Retina (tissue), 1 donor: Measurements from ENCODE around the gene MRTFA.

ENCODE experiments used
- DNase-seq: peaks from one replicate; pipeline ENCODE4 v3.0.0-alpha.2; 2016

MRTFA gene

DNA sequence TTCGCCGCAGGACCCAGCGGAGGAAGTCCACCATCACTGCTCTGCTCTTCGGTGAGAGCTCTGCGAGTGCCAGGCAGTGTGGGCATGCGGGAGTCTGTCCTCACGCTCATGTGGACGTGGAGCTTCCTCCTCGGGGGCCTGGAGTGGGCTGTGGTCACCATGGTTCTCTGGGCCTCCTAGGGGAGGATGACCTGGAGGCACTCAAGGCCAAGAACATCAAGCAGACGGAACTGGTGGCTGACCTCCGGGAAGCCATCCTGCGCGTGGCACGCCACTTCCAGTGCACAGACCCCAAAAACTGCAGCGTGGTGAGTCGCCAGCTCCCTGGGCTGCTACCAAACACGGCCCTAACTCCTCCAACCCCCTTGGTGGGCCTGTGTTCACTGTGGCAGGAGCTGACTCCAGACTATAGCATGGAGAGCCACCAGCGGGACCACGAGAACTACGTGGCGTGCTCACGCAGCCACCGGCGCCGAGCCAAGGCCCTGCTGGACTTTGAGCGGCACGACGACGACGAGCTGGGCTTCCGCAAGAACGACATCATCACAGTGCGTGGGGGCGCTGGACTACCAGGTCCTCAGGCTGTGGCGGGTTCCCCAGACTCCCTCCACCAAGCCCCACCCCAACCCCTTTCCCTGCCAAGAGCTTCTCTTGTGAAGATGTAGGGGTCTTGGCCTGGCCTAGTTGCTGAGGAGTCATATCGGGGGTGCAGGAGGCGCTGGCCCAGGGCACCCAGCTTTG lies 229.3 kb downstream of the MRTFA start:
- DNase-seq: no peak

DNA sequence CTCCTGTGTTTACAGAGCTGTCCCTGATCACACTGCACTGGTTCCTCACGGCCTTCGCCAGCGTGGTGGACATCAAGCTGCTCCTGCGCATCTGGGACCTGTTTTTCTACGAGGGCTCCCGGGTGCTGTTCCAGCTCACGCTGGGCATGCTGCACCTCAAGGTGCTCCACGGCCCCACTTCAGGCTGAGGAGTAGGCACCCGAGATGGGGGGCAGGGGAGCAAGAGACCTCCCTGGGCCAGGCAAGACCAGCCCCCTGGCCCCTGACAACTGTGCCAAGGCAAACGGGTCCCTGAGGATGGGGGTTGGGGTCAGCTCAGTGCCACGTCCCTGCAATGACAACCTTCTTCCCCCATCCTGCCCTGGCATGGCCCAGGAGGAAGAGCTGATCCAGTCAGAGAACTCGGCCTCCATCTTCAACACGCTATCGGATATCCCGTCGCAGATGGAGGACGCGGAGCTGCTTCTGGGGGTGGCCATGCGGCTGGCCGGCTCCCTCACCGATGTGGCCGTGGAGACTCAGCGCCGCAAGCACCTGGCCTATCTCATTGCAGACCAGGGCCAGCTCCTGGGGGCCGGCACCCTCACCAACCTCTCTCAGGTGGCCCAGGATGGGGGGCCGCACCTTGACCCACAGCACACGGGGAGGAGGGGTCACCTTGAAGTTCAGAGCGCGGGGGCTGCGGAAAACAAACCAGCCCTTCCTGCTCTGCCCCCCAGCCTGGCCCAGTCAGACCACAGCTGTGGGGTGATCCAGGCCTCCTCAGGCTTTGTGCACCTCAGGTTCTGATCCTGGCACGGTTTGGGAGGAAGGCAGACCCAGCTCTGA lies 230.2 kb downstream of the MRTFA start:
- DNase-seq: no peak

GRCh38 chr22:40405178-40406062 lies 231.1 kb downstream of the MRTFA start:
- DNase-seq: no peak

GRCh38 chr22:40404251-40405177 lies 232.0 kb downstream of the MRTFA start:
- no peak for DNase-seq

DNA sequence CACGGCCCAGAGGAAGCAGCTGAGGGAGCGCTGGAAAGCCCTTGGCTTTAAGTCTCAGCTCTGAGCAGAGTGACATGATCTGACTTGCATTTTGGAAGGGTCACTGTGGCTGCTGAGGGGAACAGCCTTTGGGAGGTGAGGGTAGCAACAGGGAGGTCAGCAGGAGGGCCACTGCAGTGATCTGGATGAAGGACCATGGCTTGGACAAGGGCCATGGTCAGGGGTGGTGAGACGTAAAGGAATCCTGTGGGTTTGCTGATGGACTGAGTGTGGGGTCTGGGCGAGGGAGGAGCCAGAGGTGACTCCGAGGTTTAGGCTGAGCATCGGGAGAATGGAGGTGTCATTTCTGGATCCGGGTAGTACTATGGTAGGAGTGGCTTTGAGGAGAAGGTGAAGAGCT lies 232.9 kb downstream of the MRTFA start:
- no peak for DNase-seq

DNA sequence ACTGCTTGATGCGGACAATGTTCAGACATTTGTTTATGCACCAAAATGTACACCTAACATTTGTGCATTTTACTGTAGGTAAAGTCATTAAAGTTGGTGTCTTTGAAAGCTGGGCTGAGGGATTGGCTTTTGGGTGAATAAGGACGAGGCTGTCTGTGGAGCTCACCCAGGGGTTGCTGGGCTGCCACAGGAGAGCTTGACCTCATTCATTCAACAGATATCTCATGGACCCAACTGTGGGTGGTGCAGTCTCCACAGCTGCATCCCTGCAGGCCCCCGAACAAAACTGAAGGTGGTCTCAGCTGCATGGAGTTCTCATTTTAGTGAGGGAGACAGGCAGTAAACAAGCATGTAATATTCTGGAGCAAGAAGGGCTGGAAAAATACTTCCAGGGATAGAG lies 233.4 kb downstream of the MRTFA start:
- DNase-seq: no peak

DNA sequence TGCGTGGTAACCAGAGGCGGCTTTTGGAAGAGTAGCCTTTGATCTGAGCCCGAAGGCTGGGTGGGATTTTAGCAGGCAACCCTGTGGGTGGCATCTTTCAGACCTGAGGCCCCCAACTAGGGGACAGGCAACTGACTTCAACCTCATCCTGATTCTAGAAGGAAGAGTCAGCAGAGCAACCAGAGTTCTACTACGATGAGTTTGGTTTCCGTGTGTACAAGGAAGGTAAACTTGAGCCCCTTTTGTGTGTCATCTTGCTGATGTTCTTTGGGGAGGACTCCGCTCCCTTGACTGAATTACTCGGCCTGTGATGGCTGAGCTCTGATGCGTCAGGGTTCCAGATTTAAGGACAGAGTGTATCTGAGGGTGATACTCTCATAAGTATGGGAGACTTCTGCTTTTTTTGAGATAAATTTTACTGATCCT lies 234.5 kb downstream of the MRTFA start:
- no peak for DNase-seq

DNA sequence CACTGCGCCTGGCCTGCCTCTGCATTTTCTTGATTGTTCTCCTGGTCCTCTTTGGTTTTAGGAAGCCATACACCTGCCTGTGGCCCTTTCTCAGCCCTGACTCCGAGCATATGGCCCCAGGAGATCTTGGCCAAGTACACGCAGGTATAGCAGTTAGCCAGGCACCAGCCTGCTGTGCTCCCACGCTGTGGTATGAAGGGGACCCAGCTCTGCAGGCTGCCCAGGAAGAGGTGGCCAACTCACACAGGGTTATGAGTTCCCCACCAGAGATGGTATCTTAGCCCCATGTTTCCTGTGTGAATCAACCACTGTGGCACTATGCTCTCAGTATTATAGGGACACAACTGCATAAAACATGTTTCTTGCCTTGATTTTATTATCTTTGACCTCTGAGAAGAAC lies 235.0 kb downstream of the MRTFA start:
- no peak for DNase-seq

- no peak for DNase-seq
These were observed 236.4 kb downstream of the MRTFA start for GRCh38 chr22:40400159-40400558.

- no peak for DNase-seq
These were observed 236.9 kb downstream of the MRTFA start for GRCh38 chr22:40399621-40400020.

DNA sequence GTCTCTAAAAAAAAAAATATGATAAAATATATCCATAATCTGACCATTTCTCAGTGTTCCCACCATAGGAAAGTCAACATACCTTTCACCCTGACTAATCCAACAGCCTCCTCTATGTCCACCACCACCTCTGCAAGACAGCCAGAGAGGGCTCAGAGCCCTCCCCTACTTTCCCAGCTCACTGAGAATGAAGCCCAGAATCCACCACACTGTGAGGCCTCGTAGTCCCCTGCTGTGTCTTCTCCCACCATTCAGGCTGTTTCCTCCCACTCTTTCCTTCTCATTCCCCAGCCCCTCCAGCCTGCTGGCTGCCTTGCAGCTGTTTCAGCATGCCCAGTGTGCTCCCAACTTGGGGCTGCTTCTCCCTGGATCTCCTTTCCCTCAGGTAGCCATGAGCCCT lies 239.1 kb downstream of the MRTFA start:
- DNase-seq: no peak

DNA sequence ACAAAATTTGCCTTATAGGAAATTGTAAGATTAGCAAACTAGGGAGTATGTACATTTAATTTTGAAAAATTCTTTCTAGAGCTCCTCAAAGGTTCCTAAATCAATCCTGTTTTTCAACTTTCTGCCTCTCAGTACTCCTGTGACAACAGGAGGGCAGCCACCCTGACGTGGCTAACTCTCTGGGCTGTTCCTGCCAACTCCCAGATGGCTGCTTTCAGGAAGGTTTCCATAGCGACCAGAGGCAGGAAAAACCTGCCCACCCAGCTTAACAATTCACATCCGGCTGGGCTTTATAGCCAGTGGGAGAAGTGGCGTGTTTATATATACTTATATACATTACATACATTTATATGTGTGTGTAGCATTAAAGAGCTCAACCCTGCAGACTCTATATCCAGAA lies 239.6 kb downstream of the MRTFA start:
- peak; percentile 17 for DNase-seq

- no peak for DNase-seq
These were observed 240.9 kb downstream of the MRTFA start for GRCh38 chr22:40395607-40396006.

- no peak for DNase-seq
These were observed 241.9 kb downstream of the MRTFA start for GRCh38 chr22:40394607-40395006.

DNA sequence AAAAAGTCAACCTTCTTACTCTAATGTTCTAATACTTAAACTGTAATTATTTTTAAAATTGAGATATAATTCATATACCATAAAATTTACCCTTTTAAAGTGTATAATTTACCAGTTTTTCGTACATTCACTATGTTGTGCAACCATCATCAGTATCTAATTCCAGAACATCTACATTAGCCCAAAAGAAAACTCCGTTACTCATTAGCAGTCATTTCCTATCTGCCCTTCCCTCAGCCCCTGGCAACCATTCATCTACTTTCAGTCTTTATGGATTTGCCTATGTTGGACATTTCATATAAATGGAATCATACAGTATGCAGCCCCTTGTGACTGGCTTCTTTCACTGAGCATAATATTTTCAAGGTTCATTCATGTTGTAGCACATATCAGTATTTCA lies 243.9 kb downstream of the MRTFA start:
- DNase-seq: no peak

GRCh38 chr22:40391417-40391816 lies 245.1 kb downstream of the MRTFA start:
- no peak for DNase-seq

- DNase-seq: no peak
These were observed 248.3 kb downstream of the MRTFA start for GRCh38 chr22:40388231-40388630.

DNA sequence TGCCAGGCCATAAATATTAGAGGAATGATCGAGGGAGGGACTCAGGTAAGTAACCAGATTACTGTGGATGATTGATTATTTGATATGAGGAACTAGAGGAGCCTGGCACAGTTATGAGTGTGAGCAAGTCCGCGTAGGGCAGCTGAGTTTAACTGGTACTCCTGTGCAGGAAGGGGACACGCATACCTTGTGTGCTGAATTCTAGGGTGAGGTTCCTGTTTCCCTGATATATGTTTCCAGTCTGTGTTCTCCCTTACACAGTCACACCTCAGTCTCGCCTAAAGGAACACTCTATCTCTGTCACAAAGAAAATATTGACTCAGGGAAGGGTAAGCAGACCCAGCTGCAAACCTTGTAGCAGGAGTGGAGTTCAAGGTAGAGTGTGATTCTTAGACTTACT lies 248.8 kb downstream of the MRTFA start:
- DNase-seq: no peak

- no peak for DNase-seq
These were observed 251.3 kb downstream of the MRTFA start for GRCh38 chr22:40385036-40385782.

GRCh38 chr22:40383905-40384304 lies 252.6 kb downstream of the MRTFA start:
- no peak for DNase-seq

- DNase-seq: no peak
These were observed 255.1 kb downstream of the MRTFA start for GRCh38 chr22:40381461-40381860.
